ENCODE results near the gene FARP1.

The FARP1 gene

GRCh38 chr13:98442391-98443230 lies 299.7 kb downstream of the FARP1 start:
- no peak for DNase-seq (ENCODE audit: low read depth)
- TF ChIP-seq, protein P1, sequence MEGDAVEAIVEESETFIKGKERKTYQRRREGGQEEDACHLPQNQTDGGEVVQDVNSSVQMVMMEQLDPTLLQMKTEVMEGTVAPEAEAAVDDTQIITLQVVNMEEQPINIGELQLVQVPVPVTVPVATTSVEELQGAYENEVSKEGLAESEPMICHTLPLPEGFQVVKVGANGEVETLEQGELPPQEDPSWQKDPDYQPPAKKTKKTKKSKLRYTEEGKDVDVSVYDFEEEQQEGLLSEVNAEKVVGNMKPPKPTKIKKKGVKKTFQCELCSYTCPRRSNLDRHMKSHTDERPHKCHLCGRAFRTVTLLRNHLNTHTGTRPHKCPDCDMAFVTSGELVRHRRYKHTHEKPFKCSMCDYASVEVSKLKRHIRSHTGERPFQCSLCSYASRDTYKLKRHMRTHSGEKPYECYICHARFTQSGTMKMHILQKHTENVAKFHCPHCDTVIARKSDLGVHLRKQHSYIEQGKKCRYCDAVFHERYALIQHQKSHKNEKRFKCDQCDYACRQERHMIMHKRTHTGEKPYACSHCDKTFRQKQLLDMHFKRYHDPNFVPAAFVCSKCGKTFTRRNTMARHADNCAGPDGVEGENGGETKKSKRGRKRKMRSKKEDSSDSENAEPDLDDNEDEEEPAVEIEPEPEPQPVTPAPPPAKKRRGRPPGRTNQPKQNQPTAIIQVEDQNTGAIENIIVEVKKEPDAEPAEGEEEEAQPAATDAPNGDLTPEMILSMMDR (IDR thresholded peaks at IDR 0.05; ENCODE audit: control insufficient read depth, extremely low read depth, insufficient read depth), result no peak
- H3K4me3 ChIP-seq (ENCODE audit: low read depth, low read length), result no peak overlapping the region

DNA sequence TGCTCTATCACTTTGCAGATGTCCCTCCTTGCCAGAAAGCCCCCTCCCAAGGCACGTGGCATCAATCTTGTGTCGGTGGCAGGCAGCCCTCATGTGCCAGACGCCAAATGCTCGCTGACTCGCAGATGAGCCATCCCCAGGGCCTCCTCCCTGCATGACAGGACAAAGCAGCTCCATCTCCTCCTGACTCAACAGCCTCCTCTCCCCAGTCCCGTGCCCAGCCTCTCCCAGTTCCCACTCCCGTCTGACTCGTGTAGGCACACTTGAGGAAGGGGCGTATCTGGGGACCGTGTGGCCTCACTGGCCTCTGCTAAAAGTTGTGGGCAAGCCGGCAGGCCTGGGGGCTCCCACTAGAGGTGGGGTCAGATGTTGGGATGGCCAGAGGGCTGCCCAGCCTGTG lies 300.4 kb downstream of the FARP1 start:
- TF ChIP-seq, protein P1 (IDR thresholded peaks at IDR 0.05; ENCODE audit: control insufficient read depth, extremely low read depth, insufficient read depth), result no peak
- H3K4me3 ChIP-seq (ENCODE audit: low read depth, low read length), result no peak overlapping the region
- no peak for DNase-seq (ENCODE audit: low read depth)

GRCh38 chr13:98443800-98444325 lies 301.0 kb downstream of the FARP1 start:
- no peak overlapping the region for H3K4me3 ChIP-seq (ENCODE audit: low read depth, low read length)
- TF ChIP-seq, protein P1 (IDR thresholded peaks at IDR 0.05; ENCODE audit: control insufficient read depth, extremely low read depth, insufficient read depth), result no peak
- DNase-seq (ENCODE audit: low read depth), result no peak

DNA sequence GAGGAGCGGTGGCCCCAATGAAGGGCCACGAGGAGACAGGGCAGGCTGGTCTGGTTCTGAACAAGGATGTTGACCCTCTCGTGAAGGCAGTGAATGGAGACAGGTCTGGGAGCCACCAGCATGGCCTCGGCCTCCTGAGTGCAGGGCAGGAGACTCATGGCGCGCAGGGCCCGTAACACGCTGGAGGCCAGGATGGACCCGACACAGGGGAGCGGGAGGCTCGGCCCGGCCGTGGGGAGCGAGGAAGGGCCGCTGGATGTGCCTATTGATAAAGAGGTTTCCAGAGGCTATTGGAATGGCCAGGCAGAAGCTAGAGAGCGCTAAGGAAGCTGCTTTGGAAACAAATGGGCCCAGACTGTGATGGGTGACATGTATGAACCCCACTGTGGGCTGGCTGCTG lies 301.5 kb downstream of the FARP1 start:
- DNase-seq (ENCODE audit: low read depth), result no peak
- H3K4me3 ChIP-seq (ENCODE audit: low read depth, low read length), result no peak overlapping the region
- TF ChIP-seq, protein P1 (IDR thresholded peaks at IDR 0.05; ENCODE audit: control insufficient read depth, extremely low read depth, insufficient read depth), result no peak

- DNase-seq (ENCODE audit: low read depth), result no peak
- no peak overlapping the region for H3K4me3 ChIP-seq (ENCODE audit: low read depth, low read length)
- TF ChIP-seq, protein P1 (IDR thresholded peaks at IDR 0.05; ENCODE audit: control insufficient read depth, extremely low read depth, insufficient read depth), result peak; percentile 90
These were observed 302.7 kb downstream of the FARP1 start for GRCh38 chr13:98445340-98446233.

- H3K4me3 ChIP-seq (ENCODE audit: low read depth, low read length), result no peak overlapping the region
- TF ChIP-seq, protein P1 (IDR thresholded peaks at IDR 0.05; ENCODE audit: control insufficient read depth, extremely low read depth, insufficient read depth), result no peak
- no peak for DNase-seq (ENCODE audit: low read depth)
These were observed 303.3 kb downstream of the FARP1 start for GRCh38 chr13:98446234-98446621.

All from LNCaP clone FGC (cell line).